T47D (cell line): Measurements from ENCODE around the gene SRGAP2.
"Not testable (repeated sequence)": the region's sequence is repeated elsewhere in the genome, so short reads cannot be mapped to it uniquely, and the experiment has no call there.

Source experiments
- DNase-seq, 2 experiments: peaks; one replicate each; pipeline versions ENCODE4 v3.0.0 to v3.0.0-alpha.2; 2011 to 2012; ENCODE audit warnings: low read depth in 1 of 2, low spot score in 1 of 2
- in situ Hi-C: cut with HindIII; loops from 2 replicates; pipeline ENCODE4 v1.10.0; 2016; ENCODE audit warnings: low sequenced_read_pairs, low pct_unique_long_range_greater_than_20kb

SRGAP2 gene

DNA sequence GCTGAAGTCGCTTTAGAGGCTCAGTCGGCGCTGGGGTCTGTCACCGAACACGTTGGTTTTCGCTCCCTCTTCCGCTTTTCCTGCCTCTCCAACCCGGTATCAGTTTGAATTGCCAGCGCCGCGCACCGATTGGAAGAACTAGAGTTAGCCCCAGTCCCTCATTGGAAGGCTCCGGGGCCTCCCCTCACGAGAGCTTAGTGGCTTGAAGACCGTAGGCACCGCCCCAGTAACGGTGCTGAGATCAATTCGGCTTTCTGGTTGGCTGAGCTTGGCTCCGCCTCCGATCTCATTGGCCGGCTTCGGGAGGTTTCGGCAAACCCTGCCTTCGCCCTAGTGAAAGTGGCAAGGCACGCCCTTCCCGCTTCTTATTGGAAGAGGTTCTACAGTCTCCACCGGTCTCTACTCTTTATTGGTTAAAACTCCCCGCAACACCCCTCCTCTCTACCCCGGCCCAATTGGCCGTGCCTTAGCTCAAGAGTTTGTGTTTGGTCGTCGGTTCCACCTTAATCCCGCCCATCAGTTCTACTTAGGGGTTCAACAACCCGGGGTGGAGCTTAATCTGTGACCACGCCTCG, 465 bp upstream of the SRGAP2 start, which contains the start of gene FAM72A:
TSS of gene FAM72A (minus strand) at position 51 of the 575 bp plus-strand sequence. CDS start 814 bp downstream, outside the sequence.
- in situ Hi-C loops, result not testable (repeated sequence)
- peak in 1 of 2 experiments; percentile 100 for DNase-seq

GRCh38 chr1:206204159-206204511, 794 bp downstream of the SRGAP2 start:
- DNase-seq, in situ Hi-C loops: not testable (repeated sequence)

- DNase-seq, result peak in 1 of 2 experiments; percentile 1
- in situ Hi-C loops, result not testable (repeated sequence)
Measured at GRCh38 chr1:206204871-206205270, 1.5 kb downstream of the SRGAP2 start.

GRCh38 chr1:206205569-206205968, 2.2 kb downstream of the SRGAP2 start:
- DNase-seq, in situ Hi-C loops: not testable (repeated sequence)

- DNase-seq, in situ Hi-C loops: not testable (repeated sequence)
Measured at GRCh38 chr1:206210802-206211201, 7.5 kb downstream of the SRGAP2 start.

- DNase-seq, in situ Hi-C loops: not testable (repeated sequence)
Measured at GRCh38 chr1:206215600-206216392, 12.5 kb downstream of the SRGAP2 start.

- in situ Hi-C loops, DNase-seq: not testable (repeated sequence)
Measured at GRCh38 chr1:206218285-206218684, 14.9 kb downstream of the SRGAP2 start.

GRCh38 chr1:206218765-206219164, 15.4 kb downstream of the SRGAP2 start:
- DNase-seq, in situ Hi-C loops: not testable (repeated sequence)

- in situ Hi-C loops, DNase-seq: not testable (repeated sequence)
Measured at GRCh38 chr1:206219514-206220331, 16.4 kb downstream of the SRGAP2 start.

GRCh38 chr1:206220332-206221000, 17.1 kb downstream of the SRGAP2 start:
- DNase-seq, in situ Hi-C loops: not testable (repeated sequence)

DNA sequence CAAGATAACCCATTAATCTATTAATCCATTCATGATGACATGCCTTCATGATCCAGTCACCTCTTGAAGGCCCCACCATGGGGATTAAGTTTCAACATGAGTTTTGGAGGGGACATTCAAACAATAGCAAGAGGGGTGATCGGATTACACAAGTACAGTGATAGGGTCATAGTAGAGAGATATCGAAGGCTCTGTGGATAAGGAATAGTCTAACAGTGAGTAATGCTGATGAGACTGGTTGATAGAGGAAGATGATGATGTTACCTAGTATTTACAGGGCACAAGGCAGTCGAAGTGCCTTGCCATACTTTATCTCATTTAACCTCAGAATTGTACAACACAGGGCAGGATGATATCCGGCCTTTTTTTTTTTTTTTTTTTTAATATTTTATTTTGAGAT, 18.2 kb downstream of the SRGAP2 start:
- in situ Hi-C loops, DNase-seq: not testable (repeated sequence)

- DNase-seq, in situ Hi-C loops: not testable (repeated sequence)
Measured at GRCh38 chr1:206224190-206224776, 20.9 kb downstream of the SRGAP2 start.

- in situ Hi-C loops, DNase-seq: not testable (repeated sequence)
Measured at GRCh38 chr1:206225386-206225785, 22.0 kb downstream of the SRGAP2 start.

- DNase-seq, in situ Hi-C loops: not testable (repeated sequence)
Measured at GRCh38 chr1:206226886-206227285, 23.5 kb downstream of the SRGAP2 start.

- DNase-seq, in situ Hi-C loops: not testable (repeated sequence)
Measured at GRCh38 chr1:206229286-206229685, 25.9 kb downstream of the SRGAP2 start.

- DNase-seq, in situ Hi-C loops: not testable (repeated sequence)
Measured at GRCh38 chr1:206231989-206232388, 28.6 kb downstream of the SRGAP2 start.

DNA sequence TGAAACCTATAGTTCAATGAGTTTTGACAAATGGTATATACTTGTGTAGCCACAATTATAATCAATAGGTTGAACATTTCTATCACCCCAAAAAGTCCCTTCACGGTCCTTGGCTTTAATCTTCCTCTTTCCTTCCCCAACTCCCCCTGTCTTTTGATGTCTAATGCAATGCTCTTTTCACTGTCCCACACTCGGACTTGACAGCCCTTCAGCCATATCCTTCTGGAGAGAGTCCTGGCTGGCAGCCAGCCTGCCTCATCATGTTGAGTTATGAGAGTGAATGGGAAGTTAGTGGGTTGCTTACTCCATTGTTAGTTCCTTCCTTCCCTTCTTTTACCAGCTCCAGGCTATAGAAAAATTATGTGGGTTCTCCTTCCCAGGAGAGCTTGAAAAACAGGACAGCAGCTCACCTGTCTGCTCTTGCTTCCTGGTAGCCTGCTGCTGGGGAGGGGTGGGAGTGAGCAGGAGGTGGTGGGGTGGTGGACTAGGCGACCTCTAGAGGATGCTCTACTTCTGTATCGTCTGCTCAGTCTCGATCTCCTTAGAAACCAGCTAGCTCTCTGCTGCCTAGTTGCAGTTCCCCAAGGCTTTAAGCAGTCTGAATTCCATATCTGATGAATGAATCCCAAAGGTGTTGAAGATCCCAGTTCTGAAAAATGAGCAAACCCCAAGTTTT, 29.8 kb downstream of the SRGAP2 start:
- DNase-seq, in situ Hi-C loops: not testable (repeated sequence)
